ENCODE results near the gene C19orf38. TPM values are rescaled to one million over a fixed set of nuclear protein-coding genes. Genes with fewer than 3 reads are reported as not detected.

C19orf38 gene
- total and polyA plus RNA-seq, 2 experiments from 2014 or later: 0.45 TPM; not detected in 1

DNA sequence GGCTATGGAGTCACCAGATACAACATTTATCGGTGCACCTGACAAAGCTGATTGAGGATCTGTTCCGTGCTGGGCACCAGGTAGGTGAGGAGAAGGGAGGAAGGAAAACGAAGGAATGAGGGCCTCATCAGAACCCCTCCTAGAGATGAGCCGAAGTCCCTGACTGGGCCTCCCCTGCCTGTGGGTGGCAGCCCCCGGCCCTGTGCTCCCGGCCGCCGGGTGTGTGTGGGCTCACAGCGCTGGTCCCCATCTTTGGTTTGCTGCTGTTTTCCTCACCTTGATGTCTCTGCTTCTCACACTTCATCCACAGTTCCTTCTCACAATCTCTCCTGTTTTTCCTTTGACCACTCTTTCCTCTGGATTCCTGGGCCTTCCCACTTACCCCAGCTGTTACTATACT, 45.0 kb upstream of the C19orf38 start:
- no peaks in the 10 kb centered on the region for H3K9me2 ChIP-seq (ENCODE audit: insufficient read depth)
- no peaks in the 10 kb centered on the region for H3F3A ChIP-seq (replicated peaks; ENCODE audit: low read depth)
- H2AFZ ChIP-seq: no peak overlapping the region
- no peak overlapping the region for H3K4me3 Mint-ChIP-seq
- H3K4me2 ChIP-seq: no peak overlapping the region
- no peaks in the 10 kb centered on the region for H3K9me3 Mint-ChIP-seq
- no peaks in the 10 kb centered on the region for H3K4me1 Mint-ChIP-seq
- H3K27me3 ChIP-seq (ENCODE audit: insufficient read depth): no peaks in the 10 kb centered on the region
- peaks cover 7% of the 10 kb centered on the region for H3K27me3 Mint-ChIP-seq (ENCODE audit: insufficient read depth, low read depth, poor library complexity)
- H3K4me3 ChIP-seq: no peak overlapping the region
- H3K36me3 ChIP-seq (ENCODE audit: insufficient read depth): no peaks in the 10 kb centered on the region; the same call in 1 of the 2 replicates
- no peak overlapping the region for H3K27ac ChIP-seq (ENCODE audit: low read depth)
- no peaks in the 10 kb centered on the region for H4K20me1 ChIP-seq (replicated peaks; ENCODE audit: insufficient read depth)
- H3K36me3 Mint-ChIP-seq (ENCODE audit: low read depth): peaks cover 38% of the 10 kb centered on the region
- no peaks in the 10 kb centered on the region for H3K4me1 ChIP-seq (ENCODE audit: insufficient read depth)
- no peak for TF ChIP-seq NANOG (IDR thresholded peaks at IDR 0.05; ENCODE audit: borderline replicate concordance)
- TF ChIP-seq, protein P1, sequence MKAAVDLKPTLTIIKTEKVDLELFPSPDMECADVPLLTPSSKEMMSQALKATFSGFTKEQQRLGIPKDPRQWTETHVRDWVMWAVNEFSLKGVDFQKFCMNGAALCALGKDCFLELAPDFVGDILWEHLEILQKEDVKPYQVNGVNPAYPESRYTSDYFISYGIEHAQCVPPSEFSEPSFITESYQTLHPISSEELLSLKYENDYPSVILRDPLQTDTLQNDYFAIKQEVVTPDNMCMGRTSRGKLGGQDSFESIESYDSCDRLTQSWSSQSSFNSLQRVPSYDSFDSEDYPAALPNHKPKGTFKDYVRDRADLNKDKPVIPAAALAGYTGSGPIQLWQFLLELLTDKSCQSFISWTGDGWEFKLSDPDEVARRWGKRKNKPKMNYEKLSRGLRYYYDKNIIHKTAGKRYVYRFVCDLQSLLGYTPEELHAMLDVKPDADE (IDR thresholded peaks at IDR 0.05): no peak
- no peak for TF ChIP-seq JUNB (IDR thresholded peaks at IDR 0.05; ENCODE audit: unreplicated experiment)
- no peak for TF ChIP-seq ZNF331 (CRISPR knock-in tag; IDR thresholded peaks at IDR 0.05; ENCODE audit: low read depth)
- TF ChIP-seq EZH2phosphoT487 (IDR thresholded peaks at IDR 0.05; ENCODE audit: unreplicated experiment): no peak
- no peak for TF ChIP-seq EZH2 (IDR thresholded peaks at IDR 0.05; ENCODE audit: low read depth, unreplicated experiment)
- TF ChIP-seq POLR2AphosphoS5 (IDR thresholded peaks at IDR 0.05; ENCODE audit: low read depth): no peak
- TF ChIP-seq STAT1 (IDR thresholded peaks at IDR 0.05; ENCODE audit: unreplicated experiment): no peak
- TF ChIP-seq, protein P2, sequence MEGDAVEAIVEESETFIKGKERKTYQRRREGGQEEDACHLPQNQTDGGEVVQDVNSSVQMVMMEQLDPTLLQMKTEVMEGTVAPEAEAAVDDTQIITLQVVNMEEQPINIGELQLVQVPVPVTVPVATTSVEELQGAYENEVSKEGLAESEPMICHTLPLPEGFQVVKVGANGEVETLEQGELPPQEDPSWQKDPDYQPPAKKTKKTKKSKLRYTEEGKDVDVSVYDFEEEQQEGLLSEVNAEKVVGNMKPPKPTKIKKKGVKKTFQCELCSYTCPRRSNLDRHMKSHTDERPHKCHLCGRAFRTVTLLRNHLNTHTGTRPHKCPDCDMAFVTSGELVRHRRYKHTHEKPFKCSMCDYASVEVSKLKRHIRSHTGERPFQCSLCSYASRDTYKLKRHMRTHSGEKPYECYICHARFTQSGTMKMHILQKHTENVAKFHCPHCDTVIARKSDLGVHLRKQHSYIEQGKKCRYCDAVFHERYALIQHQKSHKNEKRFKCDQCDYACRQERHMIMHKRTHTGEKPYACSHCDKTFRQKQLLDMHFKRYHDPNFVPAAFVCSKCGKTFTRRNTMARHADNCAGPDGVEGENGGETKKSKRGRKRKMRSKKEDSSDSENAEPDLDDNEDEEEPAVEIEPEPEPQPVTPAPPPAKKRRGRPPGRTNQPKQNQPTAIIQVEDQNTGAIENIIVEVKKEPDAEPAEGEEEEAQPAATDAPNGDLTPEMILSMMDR (conservative IDR thresholded peaks at IDR 0.05; ENCODE audit: low read depth in 2 of 2): no peak
- TF ChIP-seq, protein P3, sequence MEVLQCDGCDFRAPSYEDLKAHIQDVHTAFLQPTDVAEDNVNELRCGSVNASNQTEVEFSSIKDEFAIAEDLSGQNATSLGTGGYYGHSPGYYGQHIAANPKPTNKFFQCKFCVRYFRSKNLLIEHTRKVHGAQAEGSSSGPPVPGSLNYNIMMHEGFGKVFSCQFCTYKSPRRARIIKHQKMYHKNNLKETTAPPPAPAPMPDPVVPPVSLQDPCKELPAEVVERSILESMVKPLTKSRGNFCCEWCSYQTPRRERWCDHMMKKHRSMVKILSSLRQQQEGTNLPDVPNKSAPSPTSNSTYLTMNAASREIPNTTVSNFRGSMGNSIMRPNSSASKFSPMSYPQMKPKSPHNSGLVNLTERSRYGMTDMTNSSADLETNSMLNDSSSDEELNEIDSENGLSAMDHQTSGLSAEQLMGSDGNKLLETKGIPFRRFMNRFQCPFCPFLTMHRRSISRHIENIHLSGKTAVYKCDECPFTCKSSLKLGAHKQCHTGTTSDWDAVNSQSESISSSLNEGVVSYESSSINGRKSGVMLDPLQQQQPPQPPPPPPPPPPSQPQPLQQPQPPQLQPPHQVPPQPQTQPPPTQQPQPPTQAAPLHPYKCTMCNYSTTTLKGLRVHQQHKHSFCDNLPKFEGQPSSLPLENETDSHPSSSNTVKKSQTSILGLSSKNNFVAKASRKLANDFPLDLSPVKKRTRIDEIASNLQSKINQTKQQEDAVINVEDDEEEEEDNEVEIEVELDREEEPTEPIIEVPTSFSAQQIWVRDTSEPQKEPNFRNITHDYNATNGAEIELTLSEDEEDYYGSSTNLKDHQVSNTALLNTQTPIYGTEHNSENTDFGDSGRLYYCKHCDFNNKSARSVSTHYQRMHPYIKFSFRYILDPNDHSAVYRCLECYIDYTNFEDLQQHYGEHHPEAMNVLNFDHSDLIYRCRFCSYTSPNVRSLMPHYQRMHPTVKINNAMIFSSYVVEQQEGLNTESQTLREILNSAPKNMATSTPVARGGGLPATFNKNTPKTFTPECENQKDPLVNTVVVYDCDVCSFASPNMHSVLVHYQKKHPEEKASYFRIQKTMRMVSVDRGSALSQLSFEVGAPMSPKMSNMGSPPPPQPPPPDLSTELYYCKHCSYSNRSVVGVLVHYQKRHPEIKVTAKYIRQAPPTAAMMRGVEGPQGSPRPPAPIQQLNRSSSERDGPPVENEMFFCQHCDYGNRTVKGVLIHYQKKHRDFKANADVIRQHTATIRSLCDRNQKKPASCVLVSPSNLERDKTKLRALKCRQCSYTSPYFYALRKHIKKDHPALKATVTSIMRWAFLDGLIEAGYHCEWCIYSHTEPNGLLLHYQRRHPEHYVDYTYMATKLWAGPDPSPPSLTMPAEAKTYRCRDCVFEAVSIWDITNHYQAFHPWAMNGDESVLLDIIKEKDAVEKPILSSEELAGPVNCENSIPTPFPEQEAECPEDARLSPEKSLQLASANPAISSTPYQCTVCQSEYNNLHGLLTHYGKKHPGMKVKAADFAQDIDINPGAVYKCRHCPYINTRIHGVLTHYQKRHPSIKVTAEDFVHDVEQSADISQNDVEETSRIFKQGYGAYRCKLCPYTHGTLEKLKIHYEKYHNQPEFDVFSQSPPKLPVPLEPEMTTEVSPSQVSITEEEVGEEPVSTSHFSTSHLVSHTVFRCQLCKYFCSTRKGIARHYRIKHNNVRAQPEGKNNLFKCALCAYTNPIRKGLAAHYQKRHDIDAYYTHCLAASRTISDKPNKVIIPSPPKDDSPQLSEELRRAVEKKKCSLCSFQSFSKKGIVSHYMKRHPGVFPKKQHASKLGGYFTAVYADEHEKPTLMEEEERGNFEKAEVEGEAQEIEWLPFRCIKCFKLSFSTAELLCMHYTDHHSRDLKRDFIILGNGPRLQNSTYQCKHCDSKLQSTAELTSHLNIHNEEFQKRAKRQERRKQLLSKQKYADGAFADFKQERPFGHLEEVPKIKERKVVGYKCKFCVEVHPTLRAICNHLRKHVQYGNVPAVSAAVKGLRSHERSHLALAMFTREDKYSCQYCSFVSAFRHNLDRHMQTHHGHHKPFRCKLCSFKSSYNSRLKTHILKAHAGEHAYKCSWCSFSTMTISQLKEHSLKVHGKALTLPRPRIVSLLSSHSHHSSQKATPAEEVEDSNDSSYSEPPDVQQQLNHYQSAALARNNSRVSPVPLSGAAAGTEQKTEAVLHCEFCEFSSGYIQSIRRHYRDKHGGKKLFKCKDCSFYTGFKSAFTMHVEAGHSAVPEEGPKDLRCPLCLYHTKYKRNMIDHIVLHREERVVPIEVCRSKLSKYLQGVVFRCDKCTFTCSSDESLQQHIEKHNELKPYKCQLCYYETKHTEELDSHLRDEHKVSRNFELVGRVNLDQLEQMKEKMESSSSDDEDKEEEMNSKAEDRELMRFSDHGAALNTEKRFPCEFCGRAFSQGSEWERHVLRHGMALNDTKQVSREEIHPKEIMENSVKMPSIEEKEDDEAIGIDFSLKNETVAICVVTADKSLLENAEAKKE (CRISPR knock-in tag; IDR thresholded peaks at IDR 0.05): no peak
- TF ChIP-seq, protein P4, sequence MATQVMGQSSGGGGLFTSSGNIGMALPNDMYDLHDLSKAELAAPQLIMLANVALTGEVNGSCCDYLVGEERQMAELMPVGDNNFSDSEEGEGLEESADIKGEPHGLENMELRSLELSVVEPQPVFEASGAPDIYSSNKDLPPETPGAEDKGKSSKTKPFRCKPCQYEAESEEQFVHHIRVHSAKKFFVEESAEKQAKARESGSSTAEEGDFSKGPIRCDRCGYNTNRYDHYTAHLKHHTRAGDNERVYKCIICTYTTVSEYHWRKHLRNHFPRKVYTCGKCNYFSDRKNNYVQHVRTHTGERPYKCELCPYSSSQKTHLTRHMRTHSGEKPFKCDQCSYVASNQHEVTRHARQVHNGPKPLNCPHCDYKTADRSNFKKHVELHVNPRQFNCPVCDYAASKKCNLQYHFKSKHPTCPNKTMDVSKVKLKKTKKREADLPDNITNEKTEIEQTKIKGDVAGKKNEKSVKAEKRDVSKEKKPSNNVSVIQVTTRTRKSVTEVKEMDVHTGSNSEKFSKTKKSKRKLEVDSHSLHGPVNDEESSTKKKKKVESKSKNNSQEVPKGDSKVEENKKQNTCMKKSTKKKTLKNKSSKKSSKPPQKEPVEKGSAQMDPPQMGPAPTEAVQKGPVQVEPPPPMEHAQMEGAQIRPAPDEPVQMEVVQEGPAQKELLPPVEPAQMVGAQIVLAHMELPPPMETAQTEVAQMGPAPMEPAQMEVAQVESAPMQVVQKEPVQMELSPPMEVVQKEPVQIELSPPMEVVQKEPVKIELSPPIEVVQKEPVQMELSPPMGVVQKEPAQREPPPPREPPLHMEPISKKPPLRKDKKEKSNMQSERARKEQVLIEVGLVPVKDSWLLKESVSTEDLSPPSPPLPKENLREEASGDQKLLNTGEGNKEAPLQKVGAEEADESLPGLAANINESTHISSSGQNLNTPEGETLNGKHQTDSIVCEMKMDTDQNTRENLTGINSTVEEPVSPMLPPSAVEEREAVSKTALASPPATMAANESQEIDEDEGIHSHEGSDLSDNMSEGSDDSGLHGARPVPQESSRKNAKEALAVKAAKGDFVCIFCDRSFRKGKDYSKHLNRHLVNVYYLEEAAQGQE (IDR thresholded peaks at IDR 0.05; ENCODE audit: unreplicated experiment): no peak
- TF ChIP-seq CREB1 (CRISPR knock-in tag; IDR thresholded peaks at IDR 0.05; ENCODE audit: low read depth): no peak
- no peak for TF ChIP-seq ZNF114 (CRISPR knock-in tag; IDR thresholded peaks at IDR 0.05)
- H3K79me2 ChIP-seq (replicated peaks; ENCODE audit: insufficient read depth): no peaks in the 10 kb centered on the region
- DNase-seq (ENCODE audit: low spot score) (no peak), ATAC-seq (no peak)
- no peak overlapping the region for H3K27ac Mint-ChIP-seq
